H9 (cell line): ENCODE data around the gene DLX2. TPM values are rescaled to one million over a fixed set of nuclear protein-coding genes. Genes with fewer than 3 reads are reported as not detected.

Experiments
- DNase-seq: peaks from one replicate; pipeline ENCODE4 v3.0.0-alpha.2; 2017
- H2AFZ ChIP-seq: one replicate; pipeline ENCODE4 v1.6.1; 2013; ENCODE audit warnings: mild to moderate bottlenecking, low read length, control low read depth, moderate library complexity
- H2AK5ac ChIP-seq: 2 replicates; pipeline ENCODE4 v1.6.1; 2013; ENCODE audit warnings: low read length, control low read depth, mixed read lengths; ENCODE audit not compliant: insufficient read length
- H2BK120ac ChIP-seq: one replicate; pipeline ENCODE4 v1.6.1; 2013; ENCODE audit warnings: low read depth, mild to moderate bottlenecking, low read length, control low read depth, inconsistent platforms; ENCODE audit not compliant: poor library complexity, severe bottlenecking
- H2BK12ac ChIP-seq: 2 replicates; pipeline ENCODE4 v1.6.1; 2013; ENCODE audit warnings: low read length, control low read depth, mixed read lengths, low read depth; ENCODE audit not compliant: insufficient read length
- H2BK15ac ChIP-seq: 2 replicates; pipeline ENCODE4 v1.6.1; 2013; ENCODE audit warnings: low read depth, low read length, control low read depth
- H2BK20ac ChIP-seq: one replicate; pipeline ENCODE4 v1.6.1; 2013; ENCODE audit warnings: low read depth, mild to moderate bottlenecking, low read length, control low read depth, inconsistent platforms; ENCODE audit not compliant: poor library complexity, severe bottlenecking
- H2BK5ac ChIP-seq: 2 replicates; pipeline ENCODE4 v1.6.1; 2013; ENCODE audit warnings: low read length, control low read depth, mixed read lengths; ENCODE audit not compliant: insufficient read length
- H3K14ac ChIP-seq: 2 replicates; pipeline ENCODE4 v1.6.1; 2013; ENCODE audit warnings: low read length, control low read depth; ENCODE audit not compliant: insufficient read depth
- H3K18ac ChIP-seq: 2 replicates; pipeline ENCODE4 v1.6.1; 2013; ENCODE audit warnings: low read depth, mild to moderate bottlenecking, mixed read lengths, low read length, control low read depth; ENCODE audit not compliant: insufficient read length
- H3K23ac ChIP-seq: 2 replicates; pipeline ENCODE4 v1.6.1; 2013; ENCODE audit warnings: low read length, control low read depth, mixed read lengths, low read depth; ENCODE audit not compliant: insufficient read length
- H3K23me2 ChIP-seq: 2 replicates; pipeline ENCODE4 v1.6.1; 2013; ENCODE audit warnings: low read depth, mild to moderate bottlenecking, mixed read lengths, low read length, control low read depth; ENCODE audit not compliant: insufficient read length, poor library complexity, severe bottlenecking
- H3K27ac ChIP-seq: 2 replicates; pipeline ENCODE4 v1.5.1; 2013; ENCODE audit warnings: low read length, control low read depth, mixed read lengths, low read depth; ENCODE audit not compliant: insufficient read length
- H3K27me3 ChIP-seq: 2 replicates; pipeline ENCODE4 v1.6.1; 2013; ENCODE audit warnings: low read length, control low read depth, inconsistent platforms; ENCODE audit not compliant: insufficient read depth
- H3K4ac ChIP-seq: 2 replicates; pipeline ENCODE4 v1.6.1; 2013; ENCODE audit warnings: low read depth, mild to moderate bottlenecking, control low read depth, inconsistent platforms, low read length, moderate library complexity
- H3K4me1 ChIP-seq: 2 replicates; pipeline ENCODE4 v1.6.1; 2013; ENCODE audit warnings: low read length, control low read depth, inconsistent platforms; ENCODE audit not compliant: insufficient read depth
- H3K4me2 ChIP-seq: 2 replicates; pipeline ENCODE4 v1.6.1; 2013; ENCODE audit warnings: low read length, control low read depth, mixed read lengths; ENCODE audit not compliant: insufficient read length, insufficient read depth
- H3K56ac ChIP-seq: 2 replicates; pipeline ENCODE4 v1.6.1; 2013; ENCODE audit warnings: low read depth, mild to moderate bottlenecking, mixed read lengths, low read length, control low read depth; ENCODE audit not compliant: insufficient read length
- H3K79me1 ChIP-seq: 2 replicates; pipeline ENCODE4 v1.6.1; 2013; ENCODE audit warnings: low read depth, mild to moderate bottlenecking, moderate library complexity, low read length, control low read depth, inconsistent platforms; ENCODE audit not compliant: insufficient read depth, poor library complexity, severe bottlenecking
- H3K79me2 ChIP-seq: 2 replicates; pipeline ENCODE4 v1.6.1; 2013; ENCODE audit warnings: low read length, control low read depth, inconsistent platforms; ENCODE audit not compliant: insufficient read depth
- H3K9ac ChIP-seq: 2 replicates; pipeline ENCODE4 v1.6.1; 2013; ENCODE audit warnings: low read length, control low read depth, mixed read lengths; ENCODE audit not compliant: insufficient read length; ENCODE audit errors: extremely low read depth
- H3K9me3 ChIP-seq: one replicate; pipeline ENCODE4 v1.6.1; 2013; ENCODE audit warnings: low read depth, low read length, inconsistent platforms; ENCODE audit not compliant: control insufficient read depth
- H3T11ph ChIP-seq: one replicate; pipeline ENCODE4 v1.6.1; 2013; ENCODE audit warnings: mild to moderate bottlenecking, low read length, control low read depth, inconsistent platforms
- H4K20me1 ChIP-seq: one replicate; pipeline ENCODE4 v1.6.1; 2013; ENCODE audit not compliant: control insufficient read depth, insufficient read length, insufficient read depth
- H4K5ac ChIP-seq: 2 replicates; pipeline ENCODE4 v1.6.1; 2013; ENCODE audit warnings: low read depth, mild to moderate bottlenecking, mixed read lengths, low read length, control low read depth; ENCODE audit not compliant: insufficient read length
- H4K8ac ChIP-seq: replicated peaks from 2 replicates; pipeline ENCODE4 v1.6.1; 2013; ENCODE audit warnings: low read length, control low read depth, mixed read lengths, low read depth; ENCODE audit not compliant: insufficient read length
- H4K91ac ChIP-seq: 2 replicates; pipeline ENCODE4 v1.6.1; 2013; ENCODE audit warnings: low read depth, mild to moderate bottlenecking, moderate library complexity, mixed read lengths, low read length, control low read depth; ENCODE audit not compliant: insufficient read length
- H3K27ac Mint-ChIP-seq, 3 experiments: 2 replicates in 2 of 3; 3 replicates in 1 of 3; pipeline ENCODE4 v1.8.0; 2020 to 2021; ENCODE audit warnings: mixed read lengths in 3 of 3, mild to moderate bottlenecking in 1 of 3, moderate library complexity in 1 of 3
- H3K27me3 Mint-ChIP-seq: 2 replicates; pipeline ENCODE4 v1.8.0; 2021; ENCODE audit warnings: low read depth, mild to moderate bottlenecking, moderate library complexity, mixed read lengths
- H3K36me3 Mint-ChIP-seq, 3 experiments: 2 replicates in 2 of 3; 3 replicates in 1 of 3; pipeline ENCODE4 v1.8.0; 2020 to 2021; ENCODE audit warnings: low read depth in 3 of 3, mixed read lengths in 3 of 3; ENCODE audit not compliant: insufficient read depth in 1 of 3
- H3K4me1 Mint-ChIP-seq, 2 experiments: 2 replicates each; pipeline ENCODE4 v1.8.0; 2020; ENCODE audit warnings: mixed read lengths in 2 of 2
- H3K4me3 Mint-ChIP-seq, 2 experiments: 2 replicates in 1 of 2; 3 replicates in 1 of 2; pipeline ENCODE4 v1.8.0; 2020 to 2021; ENCODE audit warnings: mild to moderate bottlenecking in 2 of 2, mixed read lengths in 2 of 2, moderate library complexity in 1 of 2
- H3K9me3 Mint-ChIP-seq, 2 experiments: 2 replicates in 1 of 2; 3 replicates in 1 of 2; pipeline ENCODE4 v1.8.0; 2020; ENCODE audit warnings: mild to moderate bottlenecking in 2 of 2, mixed read lengths in 2 of 2, moderate library complexity in 1 of 2
- WGBS: extraction: QIAGEN DNeasy Blood & Tissue Kit; methylation state at CpG from one replicate; pipeline ENCODE4 v1.1.7; 2013; ENCODE audit warnings: missing lambda C conversion rate, low lambda C conversion rate, mixed read lengths; ENCODE audit not compliant: insufficient read length; ENCODE audit errors: extremely low coverage; 5-methylcytosine and 5-hydroxymethylcytosine counted together
- total RNA-seq: library from RNA; stranded (reverse); gene quantifications from 2 replicates; pipeline ENCODE4 v1.2.1, GENCODE V29; 2021
- TF ChIP-seq, protein P1 (sequence below): fragments of 200-600 bp; sonication (generic); conservative IDR thresholded peaks from 3 replicates; pipeline ENCODE4 v1.8.0; 2021; ENCODE audit warnings: antibody characterized with exemption, mild to moderate bottlenecking

The DLX2 gene
- total RNA-seq, 1 experiment from 2014 or later: not detected

DNA sequence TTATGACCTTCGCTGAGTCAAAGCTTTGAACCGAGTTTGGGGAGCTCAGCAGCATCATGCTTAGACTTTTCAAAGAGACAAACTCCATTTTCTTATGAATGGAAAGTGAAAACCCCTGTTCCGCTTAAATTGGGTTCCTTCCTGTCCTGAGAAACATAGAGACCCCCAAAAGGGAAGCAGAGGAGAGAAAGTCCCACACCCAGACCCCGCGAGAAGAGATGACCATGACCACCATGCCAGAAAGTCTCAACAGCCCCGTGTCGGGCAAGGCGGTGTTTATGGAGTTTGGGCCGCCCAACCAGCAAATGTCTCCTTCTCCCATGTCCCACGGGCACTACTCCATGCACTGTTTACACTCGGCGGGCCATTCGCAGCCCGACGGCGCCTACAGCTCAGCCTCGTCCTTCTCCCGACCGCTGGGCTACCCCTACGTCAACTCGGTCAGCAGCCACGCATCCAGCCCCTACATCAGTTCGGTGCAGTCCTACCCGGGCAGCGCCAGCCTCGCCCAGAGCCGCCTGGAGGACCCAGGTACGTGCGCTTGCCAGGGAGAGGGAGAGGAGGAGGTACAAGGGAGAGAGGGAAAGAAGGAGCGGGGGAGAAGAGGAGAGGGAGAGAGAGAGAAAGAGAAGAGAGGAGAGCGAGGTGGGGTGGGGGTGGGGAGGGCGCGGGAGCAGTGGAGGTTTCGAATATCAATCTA, 17.1 kb downstream of the DLX2 start, which contains the start of gene DLX1:
Gene DLX1 (plus strand): TSS at position 48 of the 700 bp plus-strand sequence. CDS start 171 bp downstream, at position 219.
- Histone ChIP-seq H3K79me2 (no peaks in the 10 kb centered on the region), H4K5ac (no peak within 1 kb of the TSS), H4K91ac (no peak within 1 kb of the TSS), H3K4me1 (peaks cover 2% of the 10 kb centered on the region; the same call in 1 of the 2 replicates), H3K9me3 (no peaks in the 10 kb centered on the region), H2BK5ac (no peak within 1 kb of the TSS), H3K4ac (no peak within 1 kb of the TSS), H2BK20ac (no peak within 1 kb of the TSS), H3K23ac (no peak within 1 kb of the TSS), H2AK5ac (no peak within 1 kb of the TSS), H2AFZ (no peak within 1 kb of the TSS), H3K14ac (no peak within 1 kb of the TSS), H4K8ac (no peak within 1 kb of the TSS), H3K9ac (no peak within 1 kb of the TSS), H3K27ac (no peak within 1 kb of the TSS), H3K23me2 (peaks cover 16% of the 10 kb centered on the region), H3K18ac (no peak within 1 kb of the TSS), H3K4me2 (peak within 1 kb of the TSS; percentile 57), H2BK12ac (no peak within 1 kb of the TSS), H2BK120ac (no peak within 1 kb of the TSS), H3K79me1 (no peaks in the 10 kb centered on the region), H3T11ph (no peak within 1 kb of the TSS), H2BK15ac (no peak within 1 kb of the TSS), H3K27me3 (peaks cover 91% of the 10 kb centered on the region), H3K56ac (no peak within 1 kb of the TSS), H4K20me1 (no peaks in the 10 kb centered on the region)
- H3K9me3 Mint-ChIP-seq: peaks cover 2 to 9% of the 10 kb centered on the region in 2 experiments; a peak in 3 of 5 replicates
- H3K27me3 Mint-ChIP-seq: peaks cover 100% of the 10 kb centered on the region
- TF ChIP-seq, protein P1, sequence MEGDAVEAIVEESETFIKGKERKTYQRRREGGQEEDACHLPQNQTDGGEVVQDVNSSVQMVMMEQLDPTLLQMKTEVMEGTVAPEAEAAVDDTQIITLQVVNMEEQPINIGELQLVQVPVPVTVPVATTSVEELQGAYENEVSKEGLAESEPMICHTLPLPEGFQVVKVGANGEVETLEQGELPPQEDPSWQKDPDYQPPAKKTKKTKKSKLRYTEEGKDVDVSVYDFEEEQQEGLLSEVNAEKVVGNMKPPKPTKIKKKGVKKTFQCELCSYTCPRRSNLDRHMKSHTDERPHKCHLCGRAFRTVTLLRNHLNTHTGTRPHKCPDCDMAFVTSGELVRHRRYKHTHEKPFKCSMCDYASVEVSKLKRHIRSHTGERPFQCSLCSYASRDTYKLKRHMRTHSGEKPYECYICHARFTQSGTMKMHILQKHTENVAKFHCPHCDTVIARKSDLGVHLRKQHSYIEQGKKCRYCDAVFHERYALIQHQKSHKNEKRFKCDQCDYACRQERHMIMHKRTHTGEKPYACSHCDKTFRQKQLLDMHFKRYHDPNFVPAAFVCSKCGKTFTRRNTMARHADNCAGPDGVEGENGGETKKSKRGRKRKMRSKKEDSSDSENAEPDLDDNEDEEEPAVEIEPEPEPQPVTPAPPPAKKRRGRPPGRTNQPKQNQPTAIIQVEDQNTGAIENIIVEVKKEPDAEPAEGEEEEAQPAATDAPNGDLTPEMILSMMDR: no peak
- H3K36me3 Mint-ChIP-seq: no peaks in the 10 kb centered on the region; a peak in 2 of 7 replicates
- peak; percentile 74 for DNase-seq
- peaks cover 44 to 68% of the 10 kb centered on the region in 2 experiments for H3K4me1 Mint-ChIP-seq
- WGBS: no CpG with 5 or more reads among the region's 34 CpGs
- H3K27ac Mint-ChIP-seq: no peak within 1 kb of the TSS
- peak within 1 kb of the TSS; percentile 62 to 95 for H3K4me3 Mint-ChIP-seq
